Stimulated activated CD8-positive, alpha-beta memory T cell treated with anti-CD3 and anti-CD28 coated beads, Interleukin-15, amount 100 ng/mL, for 4 hours (primary cell): Measurements from ENCODE around the gene RAB30.
"Not testable (repeated sequence)": the region's sequence is repeated elsewhere in the genome, so short reads cannot be mapped to it uniquely, and the experiment has no call there.

Experiments used
- DNase-seq, 2 donors: peaks; one replicate each; pipeline ENCODE4 v3.0.0-alpha.2; 2020; ENCODE audit warnings: low read depth in 2 of 2

The RAB30 gene

DNA sequence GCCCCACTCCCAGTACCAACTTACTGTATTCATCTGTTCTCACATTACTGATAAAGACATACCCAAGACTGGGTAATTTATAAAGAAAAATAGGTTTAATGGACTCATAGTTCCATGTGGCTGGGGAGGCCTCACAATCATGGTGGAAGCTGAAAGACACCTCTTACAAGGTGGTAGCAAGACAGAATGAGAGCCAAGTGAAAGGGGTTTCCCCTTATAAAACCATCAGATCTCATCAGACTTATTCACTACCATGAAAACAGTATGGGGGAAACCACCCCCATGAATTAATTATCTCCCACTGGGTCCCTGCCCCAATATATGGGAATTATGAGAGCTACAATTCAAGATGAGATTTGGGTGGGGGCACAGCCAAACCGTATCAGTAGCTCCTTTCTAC is 126.7 kb downstream of the RAB30 start:
- not testable (repeated sequence) for DNase-seq

DNA sequence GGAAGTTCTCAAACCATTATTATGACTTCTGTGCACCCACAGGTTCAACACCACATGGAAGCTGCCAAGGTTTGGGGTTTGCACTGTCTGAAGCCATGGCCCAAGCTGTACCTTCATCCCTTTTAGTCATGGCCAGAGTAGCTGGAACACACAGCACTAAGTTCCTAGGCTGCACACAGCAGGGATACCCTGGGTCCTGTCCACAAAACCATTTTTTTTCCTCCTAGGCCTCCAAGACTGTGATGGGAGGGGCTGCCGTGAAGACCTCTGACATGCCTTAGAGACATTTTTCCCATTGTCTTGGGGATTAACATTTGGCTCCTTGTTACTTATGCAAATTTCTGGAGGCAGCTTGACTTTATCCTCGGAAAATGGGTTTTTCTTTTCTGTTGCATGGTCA is 127.5 kb downstream of the RAB30 start:
- no peak for DNase-seq

DNA sequence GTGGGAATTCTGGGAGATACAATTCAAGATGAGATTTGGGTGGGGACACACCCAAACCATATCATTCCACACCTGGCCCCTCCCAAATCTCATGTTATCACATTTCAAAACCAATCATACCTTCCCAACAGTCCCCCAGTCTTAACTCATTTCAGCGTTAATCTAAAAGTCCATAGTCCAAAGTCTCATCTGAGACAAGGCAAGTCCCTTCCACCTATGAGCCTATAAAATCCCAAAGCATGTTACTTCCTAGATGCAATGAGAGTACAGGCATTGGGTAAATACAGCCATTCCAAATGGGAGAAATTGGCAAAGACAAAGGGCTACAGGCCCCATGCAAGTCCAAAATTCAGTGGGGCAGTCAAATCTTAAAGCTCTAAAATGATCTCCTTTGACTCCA is 128.3 kb downstream of the RAB30 start:
- not testable (repeated sequence) for DNase-seq

DNA sequence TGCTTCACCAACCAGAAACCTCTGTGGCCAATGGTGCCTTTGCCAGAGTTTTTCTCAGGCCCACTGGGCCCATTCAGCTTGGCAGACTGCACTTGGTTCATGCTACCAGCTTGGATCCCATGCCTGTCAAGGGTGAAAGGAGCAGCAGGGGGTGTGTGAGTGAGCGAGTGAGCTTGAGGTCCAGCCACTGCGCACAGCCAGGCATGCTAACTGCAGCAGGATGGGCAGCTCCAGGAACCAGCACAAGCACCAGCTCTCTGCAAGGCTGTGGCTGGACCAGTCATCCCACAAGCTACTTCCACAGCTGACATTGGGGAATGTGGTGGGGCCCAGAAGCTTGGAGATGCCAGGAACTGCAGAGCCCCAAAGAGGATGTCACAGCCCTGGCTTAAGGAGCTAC is 129.3 kb downstream of the RAB30 start:
- DNase-seq, result no peak

DNA sequence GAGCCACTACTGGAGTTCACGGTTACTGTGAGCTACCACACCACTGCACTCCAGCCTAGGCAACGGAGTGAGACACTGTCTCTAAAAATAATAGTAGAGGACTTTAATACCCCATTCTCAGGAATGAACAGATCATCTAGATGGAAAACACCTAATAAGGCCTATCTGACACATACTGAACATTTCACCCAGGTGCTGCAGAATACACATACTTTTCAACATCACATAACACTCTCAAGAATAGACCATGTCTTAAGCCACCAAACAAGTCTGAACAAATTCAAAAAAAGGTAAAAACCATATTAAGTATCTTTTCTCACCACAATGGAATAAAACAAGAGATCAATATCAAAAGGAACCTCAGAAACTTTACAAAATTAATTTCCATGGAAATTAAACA is 132.2 kb downstream of the RAB30 start:
- no peak for DNase-seq

DNA sequence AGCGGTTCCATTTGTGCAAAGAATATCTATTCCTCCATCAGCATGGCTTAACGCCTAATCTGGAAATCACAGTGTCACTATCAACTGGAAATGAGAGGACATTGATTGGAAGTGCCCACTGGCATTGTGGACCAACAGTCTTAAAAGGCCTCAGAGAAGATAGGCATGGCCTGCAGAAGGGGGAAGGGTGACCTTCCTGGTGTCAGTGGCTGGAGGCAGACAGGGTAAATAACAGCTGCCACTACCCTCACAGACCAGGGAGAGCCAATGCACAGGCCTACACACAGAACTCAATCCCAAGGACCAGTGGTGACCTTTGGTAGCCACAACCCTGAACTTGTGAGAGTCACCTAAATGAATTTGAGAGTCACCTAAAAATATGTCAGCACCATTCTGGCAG is 134.1 kb downstream of the RAB30 start:
- no peak for DNase-seq

DNA sequence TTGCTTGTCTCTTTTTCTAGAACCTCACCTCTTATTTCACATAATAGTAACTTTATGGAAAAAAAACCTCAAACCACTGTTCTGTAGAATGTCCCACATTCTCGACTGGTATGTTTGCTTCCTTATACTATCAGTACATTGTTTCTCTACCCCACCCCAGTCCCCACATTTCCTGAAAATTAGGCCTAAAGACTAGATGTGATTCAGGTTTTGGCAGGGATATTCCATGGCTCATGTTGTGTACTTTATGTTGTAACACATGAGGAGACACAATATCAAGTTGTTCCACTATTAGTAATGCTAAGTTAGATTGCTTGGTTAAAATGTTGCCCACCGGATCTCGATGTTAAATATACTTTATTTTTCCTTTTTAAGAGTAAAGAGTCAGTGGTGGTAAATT is 135.4 kb downstream of the RAB30 start:
- no peak for DNase-seq

DNA sequence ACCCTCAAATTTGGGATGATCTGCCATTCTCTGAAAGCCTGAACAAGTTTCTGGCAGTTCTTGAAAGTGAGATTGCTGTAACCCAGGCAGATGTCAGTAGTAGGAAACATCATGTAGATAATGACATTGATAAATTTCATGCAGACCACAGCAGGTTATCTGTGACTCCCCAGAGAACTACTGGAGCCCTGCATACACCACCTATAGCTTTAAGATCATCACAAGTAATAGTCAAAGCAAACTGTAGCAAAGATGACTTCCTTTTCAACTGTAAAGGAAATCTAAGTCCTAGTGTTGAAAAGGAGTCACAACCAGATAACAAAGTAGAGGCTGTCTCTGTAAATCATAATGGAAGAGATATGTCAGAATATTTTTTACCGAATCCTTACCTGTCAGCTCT is 139.1 kb downstream of the RAB30 start:
- no peak for DNase-seq

DNA sequence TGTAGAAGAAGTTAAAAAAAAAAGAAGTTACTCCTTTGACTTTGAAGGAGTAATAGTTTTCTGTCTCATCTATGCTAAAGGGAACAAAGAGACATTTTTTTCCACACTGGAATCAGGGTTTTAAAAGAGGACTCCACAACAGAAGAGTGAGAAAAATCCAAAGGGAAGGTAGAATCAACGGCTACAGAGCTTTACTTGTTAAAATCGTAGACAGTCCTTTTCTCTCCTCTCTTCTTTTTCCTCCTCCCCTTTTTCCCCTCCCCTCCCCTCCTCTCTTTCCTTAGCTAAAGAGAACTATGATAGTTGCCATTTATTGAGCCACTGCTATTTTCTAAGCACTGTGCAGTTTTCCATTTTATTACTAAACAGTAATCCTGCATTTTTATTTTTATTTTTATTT is 141.0 kb downstream of the RAB30 start:
- DNase-seq, result no peak

DNA sequence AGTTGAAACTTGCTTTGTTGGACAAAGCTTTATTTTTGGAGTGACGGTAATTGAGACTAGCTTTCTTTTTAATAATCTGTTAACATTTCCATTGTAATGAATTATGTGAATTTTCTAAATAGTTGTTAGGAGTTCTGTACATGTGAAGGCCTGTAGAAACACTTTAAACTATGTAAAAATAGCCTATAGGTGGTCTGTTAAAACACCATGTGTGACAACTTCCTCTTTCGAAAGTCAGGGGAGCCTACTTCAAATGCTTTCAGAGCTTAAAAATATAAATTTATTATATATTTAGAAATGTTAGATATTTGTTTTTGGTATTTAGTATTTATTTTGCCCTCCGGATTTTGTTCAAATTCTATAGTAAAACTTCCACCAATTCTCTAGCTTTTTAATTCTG is 141.5 kb downstream of the RAB30 start:
- DNase-seq, result no peak

DNA sequence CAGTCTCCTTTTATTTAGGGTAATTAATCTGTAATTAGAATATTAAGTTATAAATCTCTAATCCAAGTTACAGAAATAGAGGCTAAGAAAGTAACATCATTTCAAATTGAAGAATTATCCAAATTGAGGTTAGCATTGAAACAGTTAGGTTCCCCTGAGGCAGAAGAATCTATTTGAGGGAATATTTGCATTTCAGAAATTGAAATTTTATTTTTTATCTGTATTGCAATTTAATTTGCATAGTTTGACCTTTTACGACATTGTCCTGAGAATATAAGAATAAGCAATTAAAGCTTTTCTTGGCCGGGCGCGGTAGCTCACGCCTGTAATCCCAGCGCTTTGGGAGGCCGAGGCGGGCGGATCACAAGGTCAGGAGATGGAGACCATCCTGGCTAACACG is 142.6 kb downstream of the RAB30 start:
- DNase-seq, result no peak

DNA sequence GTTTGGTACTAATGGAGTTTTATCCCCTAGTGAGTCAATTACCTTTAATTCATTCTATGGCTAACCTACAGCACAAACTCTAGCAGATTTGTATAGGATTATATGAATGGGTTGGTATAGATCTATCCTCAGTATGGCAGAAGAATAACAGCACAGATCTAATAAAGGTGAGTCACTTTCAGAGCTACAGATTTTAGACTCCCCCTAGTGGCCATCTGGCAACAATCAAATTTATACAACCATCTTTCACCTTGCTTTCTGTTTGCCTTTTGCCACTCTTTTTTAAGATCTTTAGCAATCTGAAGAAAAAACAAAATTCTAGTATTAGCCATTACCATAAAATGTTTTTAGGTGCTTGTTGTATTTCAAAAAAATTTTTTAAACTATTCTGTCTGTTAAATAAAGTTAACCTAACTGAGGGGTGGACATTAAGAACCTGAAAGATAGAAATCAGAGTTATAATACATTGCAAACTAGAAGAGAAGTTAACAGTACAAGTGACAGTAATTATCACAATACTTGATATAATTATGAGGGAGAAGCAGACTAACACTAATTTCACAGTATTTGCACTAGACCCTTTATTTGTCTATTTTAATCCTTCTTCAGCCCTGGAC is 144.3 kb downstream of the RAB30 start:
- DNase-seq, result no peak

DNA sequence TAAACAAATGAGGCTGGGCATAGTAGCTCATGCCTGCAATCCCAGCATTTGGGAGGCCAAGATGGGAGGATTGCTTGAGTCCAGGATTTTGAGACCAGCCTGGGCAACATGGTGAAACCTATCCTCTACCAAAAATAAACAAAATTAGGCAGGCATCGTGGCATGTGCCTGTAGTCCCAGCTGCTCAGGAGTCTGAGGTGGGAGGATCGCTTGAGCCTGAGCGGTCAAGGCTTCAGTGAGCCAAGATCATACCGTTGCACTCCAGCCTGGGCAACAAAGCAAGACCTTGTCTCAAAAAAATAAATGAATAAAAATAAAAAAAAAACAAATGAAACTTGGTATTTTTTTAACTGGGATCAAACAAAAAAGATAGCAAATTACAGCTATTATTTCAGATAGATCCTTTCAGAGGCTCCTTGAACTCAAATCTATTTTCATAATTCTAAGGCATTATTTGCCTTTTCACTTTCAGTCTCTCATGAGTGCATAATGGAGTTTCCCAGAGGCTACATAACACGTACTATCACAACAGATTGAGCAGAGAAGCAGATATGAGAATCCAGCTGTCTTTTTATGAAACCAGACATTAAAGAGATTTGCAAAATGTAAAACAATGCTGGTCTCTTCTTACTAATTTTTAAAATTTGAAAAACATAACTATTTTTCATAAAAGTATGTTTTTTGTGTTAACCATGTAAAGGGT is 147.0 kb downstream of the RAB30 start:
- no peak for DNase-seq
